Lower leg skin (tissue), 3 donors: ENCODE measurements around the gene RPTOR.

Experiments
- POLR2A ChIP-seq, 2 donors: fragments of 450-650 bp; IDR thresholded peaks; one replicate each; pipeline ENCODE4 v1.6.1; 2016 to 2017; ENCODE audit warnings: antibody characterized with exemption in 2 of 2, mild to moderate bottlenecking in 1 of 2, moderate library complexity in 1 of 2
- TF ChIP-seq, protein P1 (sequence below), 3 donors: fragments of 450-650 bp; IDR thresholded peaks; one replicate each; pipeline ENCODE4 v1.5.1; 2016; ENCODE audit warnings: antibody characterized with exemption in 3 of 3, mild to moderate bottlenecking in 3 of 3, moderate library complexity in 2 of 3

DNA sequence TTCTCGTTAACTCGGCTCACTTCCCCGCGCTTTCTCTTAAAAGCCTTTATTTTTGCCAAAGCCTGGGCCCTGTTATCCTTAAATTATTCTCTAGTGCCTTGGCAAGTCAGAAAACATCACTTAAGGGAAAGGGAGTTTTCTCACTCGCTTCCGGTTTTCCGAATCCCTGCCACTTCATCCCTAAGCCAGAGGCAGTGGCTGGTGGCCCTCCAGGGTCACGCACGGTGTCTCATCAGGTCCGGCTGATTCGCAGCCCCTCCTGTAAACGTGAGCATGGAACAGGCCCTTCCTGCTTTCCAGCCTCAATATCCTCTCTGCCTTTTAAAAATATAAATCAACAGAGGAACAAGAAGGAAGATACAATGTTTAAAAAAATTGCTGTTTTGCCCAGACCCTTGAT lies 304.5 kb downstream of the RPTOR start:
- TF ChIP-seq, protein P1, sequence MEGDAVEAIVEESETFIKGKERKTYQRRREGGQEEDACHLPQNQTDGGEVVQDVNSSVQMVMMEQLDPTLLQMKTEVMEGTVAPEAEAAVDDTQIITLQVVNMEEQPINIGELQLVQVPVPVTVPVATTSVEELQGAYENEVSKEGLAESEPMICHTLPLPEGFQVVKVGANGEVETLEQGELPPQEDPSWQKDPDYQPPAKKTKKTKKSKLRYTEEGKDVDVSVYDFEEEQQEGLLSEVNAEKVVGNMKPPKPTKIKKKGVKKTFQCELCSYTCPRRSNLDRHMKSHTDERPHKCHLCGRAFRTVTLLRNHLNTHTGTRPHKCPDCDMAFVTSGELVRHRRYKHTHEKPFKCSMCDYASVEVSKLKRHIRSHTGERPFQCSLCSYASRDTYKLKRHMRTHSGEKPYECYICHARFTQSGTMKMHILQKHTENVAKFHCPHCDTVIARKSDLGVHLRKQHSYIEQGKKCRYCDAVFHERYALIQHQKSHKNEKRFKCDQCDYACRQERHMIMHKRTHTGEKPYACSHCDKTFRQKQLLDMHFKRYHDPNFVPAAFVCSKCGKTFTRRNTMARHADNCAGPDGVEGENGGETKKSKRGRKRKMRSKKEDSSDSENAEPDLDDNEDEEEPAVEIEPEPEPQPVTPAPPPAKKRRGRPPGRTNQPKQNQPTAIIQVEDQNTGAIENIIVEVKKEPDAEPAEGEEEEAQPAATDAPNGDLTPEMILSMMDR (IDR thresholded peaks at IDR 0.05): no peak
- no peak for TF ChIP-seq POLR2A (IDR thresholded peaks at IDR 0.05)
